ENCODE data around the gene CEP112. TPM values are rescaled to one million over a fixed set of nuclear protein-coding genes. Genes with fewer than 3 reads are reported as not detected.

The CEP112 gene
- total and polyA plus RNA-seq, 2 experiments from 2014 or later, result 4.0 to 4.3 TPM

DNA sequence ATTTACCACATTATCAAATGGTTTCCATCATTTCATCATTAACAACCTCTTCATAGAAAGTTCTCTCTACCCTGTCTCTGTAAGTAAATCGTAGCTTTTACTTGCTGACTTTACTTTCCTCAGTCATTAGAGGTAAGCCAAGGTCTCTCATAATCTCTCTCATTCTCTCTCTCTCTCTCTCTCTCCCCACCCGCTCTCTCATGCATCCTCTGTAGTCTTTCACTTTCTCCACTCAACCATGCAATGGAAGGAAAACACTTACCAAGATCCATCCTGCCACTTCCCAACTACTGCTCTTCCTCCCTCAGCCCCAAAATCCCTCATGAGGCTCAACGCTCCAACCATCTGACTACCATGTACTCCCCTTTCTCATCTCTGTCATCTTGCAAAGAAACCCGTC, 6.1 kb downstream of the CEP112 start:
- Mint-ChIP-seq H3K4me1 (peaks cover under 1% of the 10 kb centered on the region; the same call in 2 of the 3 replicates), H3K27me3 (ENCODE audit: insufficient read depth, low read depth, poor library complexity) (no peaks in the 10 kb centered on the region), H3K4me3 (no peak overlapping the region), H3K36me3 (ENCODE audit: low read depth) (no peaks in the 10 kb centered on the region), H3K9me3 (no peaks in the 10 kb centered on the region), H3K27ac (no peak overlapping the region)
- Histone ChIP-seq H3K27ac (ENCODE audit: low read depth) (no peak overlapping the region), H4K20me1 (replicated peaks; ENCODE audit: insufficient read depth) (no peaks in the 10 kb centered on the region), H3K4me3 (no peak overlapping the region), H3K4me2 (no peak overlapping the region), H2AFZ (no peak overlapping the region), H3K4me1 (ENCODE audit: insufficient read depth) (peaks cover 3% of the 10 kb centered on the region; the same call in 1 of the 2 replicates), H3F3A (replicated peaks; ENCODE audit: low read depth) (no peaks in the 10 kb centered on the region), H3K27me3 (ENCODE audit: insufficient read depth) (no peaks in the 10 kb centered on the region; the same call in 1 of the 2 replicates), H3K36me3 (ENCODE audit: insufficient read depth) (no peaks in the 10 kb centered on the region), H3K79me2 (replicated peaks; ENCODE audit: insufficient read depth) (no peaks in the 10 kb centered on the region), H3K9me2 (ENCODE audit: insufficient read depth) (no peaks in the 10 kb centered on the region)
- ATAC-seq (no peak), DNase-seq (ENCODE audit: low spot score) (no peak)
- TF ChIP-seq ZNF331 (CRISPR knock-in tag; IDR thresholded peaks at IDR 0.05; ENCODE audit: low read depth) (no peak), JUNB (IDR thresholded peaks at IDR 0.05; ENCODE audit: unreplicated experiment) (no peak), ZNF462 (CRISPR knock-in tag; IDR thresholded peaks at IDR 0.05) (no peak), ZNF114 (CRISPR knock-in tag; IDR thresholded peaks at IDR 0.05) (no peak), EZH2phosphoT487 (IDR thresholded peaks at IDR 0.05; ENCODE audit: unreplicated experiment) (no peak), STAT1 (IDR thresholded peaks at IDR 0.05; ENCODE audit: unreplicated experiment) (no peak), POLR2AphosphoS5 (IDR thresholded peaks at IDR 0.05; ENCODE audit: low read depth) (no peak), EZH2 (IDR thresholded peaks at IDR 0.05; ENCODE audit: low read depth, unreplicated experiment) (no peak), ETS1 (IDR thresholded peaks at IDR 0.05) (no peak), CREB1 (CRISPR knock-in tag; IDR thresholded peaks at IDR 0.05; ENCODE audit: low read depth) (no peak), NANOG (IDR thresholded peaks at IDR 0.05; ENCODE audit: borderline replicate concordance) (no peak)
- TF ChIP-seq, protein P1, sequence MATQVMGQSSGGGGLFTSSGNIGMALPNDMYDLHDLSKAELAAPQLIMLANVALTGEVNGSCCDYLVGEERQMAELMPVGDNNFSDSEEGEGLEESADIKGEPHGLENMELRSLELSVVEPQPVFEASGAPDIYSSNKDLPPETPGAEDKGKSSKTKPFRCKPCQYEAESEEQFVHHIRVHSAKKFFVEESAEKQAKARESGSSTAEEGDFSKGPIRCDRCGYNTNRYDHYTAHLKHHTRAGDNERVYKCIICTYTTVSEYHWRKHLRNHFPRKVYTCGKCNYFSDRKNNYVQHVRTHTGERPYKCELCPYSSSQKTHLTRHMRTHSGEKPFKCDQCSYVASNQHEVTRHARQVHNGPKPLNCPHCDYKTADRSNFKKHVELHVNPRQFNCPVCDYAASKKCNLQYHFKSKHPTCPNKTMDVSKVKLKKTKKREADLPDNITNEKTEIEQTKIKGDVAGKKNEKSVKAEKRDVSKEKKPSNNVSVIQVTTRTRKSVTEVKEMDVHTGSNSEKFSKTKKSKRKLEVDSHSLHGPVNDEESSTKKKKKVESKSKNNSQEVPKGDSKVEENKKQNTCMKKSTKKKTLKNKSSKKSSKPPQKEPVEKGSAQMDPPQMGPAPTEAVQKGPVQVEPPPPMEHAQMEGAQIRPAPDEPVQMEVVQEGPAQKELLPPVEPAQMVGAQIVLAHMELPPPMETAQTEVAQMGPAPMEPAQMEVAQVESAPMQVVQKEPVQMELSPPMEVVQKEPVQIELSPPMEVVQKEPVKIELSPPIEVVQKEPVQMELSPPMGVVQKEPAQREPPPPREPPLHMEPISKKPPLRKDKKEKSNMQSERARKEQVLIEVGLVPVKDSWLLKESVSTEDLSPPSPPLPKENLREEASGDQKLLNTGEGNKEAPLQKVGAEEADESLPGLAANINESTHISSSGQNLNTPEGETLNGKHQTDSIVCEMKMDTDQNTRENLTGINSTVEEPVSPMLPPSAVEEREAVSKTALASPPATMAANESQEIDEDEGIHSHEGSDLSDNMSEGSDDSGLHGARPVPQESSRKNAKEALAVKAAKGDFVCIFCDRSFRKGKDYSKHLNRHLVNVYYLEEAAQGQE (IDR thresholded peaks at IDR 0.05; ENCODE audit: unreplicated experiment), result no peak
- TF ChIP-seq, protein P2, sequence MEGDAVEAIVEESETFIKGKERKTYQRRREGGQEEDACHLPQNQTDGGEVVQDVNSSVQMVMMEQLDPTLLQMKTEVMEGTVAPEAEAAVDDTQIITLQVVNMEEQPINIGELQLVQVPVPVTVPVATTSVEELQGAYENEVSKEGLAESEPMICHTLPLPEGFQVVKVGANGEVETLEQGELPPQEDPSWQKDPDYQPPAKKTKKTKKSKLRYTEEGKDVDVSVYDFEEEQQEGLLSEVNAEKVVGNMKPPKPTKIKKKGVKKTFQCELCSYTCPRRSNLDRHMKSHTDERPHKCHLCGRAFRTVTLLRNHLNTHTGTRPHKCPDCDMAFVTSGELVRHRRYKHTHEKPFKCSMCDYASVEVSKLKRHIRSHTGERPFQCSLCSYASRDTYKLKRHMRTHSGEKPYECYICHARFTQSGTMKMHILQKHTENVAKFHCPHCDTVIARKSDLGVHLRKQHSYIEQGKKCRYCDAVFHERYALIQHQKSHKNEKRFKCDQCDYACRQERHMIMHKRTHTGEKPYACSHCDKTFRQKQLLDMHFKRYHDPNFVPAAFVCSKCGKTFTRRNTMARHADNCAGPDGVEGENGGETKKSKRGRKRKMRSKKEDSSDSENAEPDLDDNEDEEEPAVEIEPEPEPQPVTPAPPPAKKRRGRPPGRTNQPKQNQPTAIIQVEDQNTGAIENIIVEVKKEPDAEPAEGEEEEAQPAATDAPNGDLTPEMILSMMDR (conservative IDR thresholded peaks at IDR 0.05; ENCODE audit: low read depth in 2 of 2), result no peak
